ENCODE results near the gene CA7. TPM values are rescaled to one million over a fixed set of nuclear protein-coding genes. Genes with fewer than 3 reads are reported as not detected.

The CA7 gene
- total and polyA plus RNA-seq, 2 donors (not counting 1 experiment from before 2014, with no cell fraction given) = not detected

DNA sequence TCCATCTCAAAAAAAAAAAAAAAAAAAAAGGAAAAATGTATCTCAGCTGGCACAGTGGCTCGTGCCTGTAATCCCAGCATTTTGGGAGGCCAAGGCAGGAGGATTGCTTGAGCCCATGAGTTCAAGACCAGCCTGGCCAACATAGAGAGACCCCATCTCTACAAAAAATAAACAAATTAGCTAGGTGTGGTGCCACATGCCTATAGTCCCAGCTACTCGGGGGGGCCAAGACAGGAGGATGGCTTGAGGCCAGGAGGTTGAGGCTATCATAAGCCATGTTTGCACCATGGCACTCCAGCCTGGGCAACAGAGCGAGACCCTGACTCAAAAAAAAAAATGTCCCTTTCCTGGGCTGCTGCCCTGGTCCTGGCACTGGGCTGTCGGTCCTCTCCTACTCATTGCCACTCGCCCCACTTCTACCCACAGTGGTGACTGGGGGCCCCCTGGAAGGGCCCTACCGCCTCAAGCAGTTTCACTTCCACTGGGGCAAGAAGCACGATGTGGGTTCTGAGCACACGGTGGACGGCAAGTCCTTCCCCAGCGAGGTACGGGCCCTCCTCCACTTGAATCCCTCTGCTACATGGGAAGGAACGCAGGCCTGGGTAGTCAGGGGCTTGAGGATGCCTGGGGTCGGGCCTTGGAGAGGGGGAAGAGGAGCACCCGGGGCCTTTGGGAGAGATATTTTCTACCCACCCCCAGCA lies 6.1 kb downstream of the CA7 start:
- Histone ChIP-seq H3K9ac (ENCODE audit: insufficient read depth, low read length) (no peak overlapping the region), H3K27me3 (ENCODE audit: control insufficient read depth, insufficient read depth, low read length) (peaks cover 23% of the 10 kb centered on the region), H3K36me3 (ENCODE audit: control insufficient read depth, insufficient read depth, low read length) (no peaks in the 10 kb centered on the region), H3K9me3 (ENCODE audit: control insufficient read depth, insufficient read depth, low read depth, low read length) (no peaks in the 10 kb centered on the region), H3K27ac (ENCODE audit: insufficient read depth, low read length) (no peak overlapping the region), H2AFZ (ENCODE audit: low read length) (no peak overlapping the region), H3K4me2 (ENCODE audit: extremely low read depth, insufficient read depth, low read length) (no peak overlapping the region), H3K79me2 (ENCODE audit: control insufficient read depth, insufficient read depth, low read length) (no peaks in the 10 kb centered on the region), H3K4me1 (ENCODE audit: control insufficient read depth, extremely low read depth, insufficient read depth, low read length) (no peaks in the 10 kb centered on the region), H4K20me1 (ENCODE audit: control insufficient read depth, extremely low read depth, insufficient read depth, low read length) (no peaks in the 10 kb centered on the region), H3K4me3 (replicated peaks in 1 of 4; ENCODE audit: control extremely low read depth in 1 of 4, insufficient read depth in 1 of 4, low read depth in 3 of 4, low read length in 4 of 4) (no peak overlapping the region)
- TF ChIP-seq EZH2 (IDR thresholded peaks at IDR 0.05; ENCODE audit: low read length, missing control alignments) = no peak
- TF ChIP-seq, protein P1, sequence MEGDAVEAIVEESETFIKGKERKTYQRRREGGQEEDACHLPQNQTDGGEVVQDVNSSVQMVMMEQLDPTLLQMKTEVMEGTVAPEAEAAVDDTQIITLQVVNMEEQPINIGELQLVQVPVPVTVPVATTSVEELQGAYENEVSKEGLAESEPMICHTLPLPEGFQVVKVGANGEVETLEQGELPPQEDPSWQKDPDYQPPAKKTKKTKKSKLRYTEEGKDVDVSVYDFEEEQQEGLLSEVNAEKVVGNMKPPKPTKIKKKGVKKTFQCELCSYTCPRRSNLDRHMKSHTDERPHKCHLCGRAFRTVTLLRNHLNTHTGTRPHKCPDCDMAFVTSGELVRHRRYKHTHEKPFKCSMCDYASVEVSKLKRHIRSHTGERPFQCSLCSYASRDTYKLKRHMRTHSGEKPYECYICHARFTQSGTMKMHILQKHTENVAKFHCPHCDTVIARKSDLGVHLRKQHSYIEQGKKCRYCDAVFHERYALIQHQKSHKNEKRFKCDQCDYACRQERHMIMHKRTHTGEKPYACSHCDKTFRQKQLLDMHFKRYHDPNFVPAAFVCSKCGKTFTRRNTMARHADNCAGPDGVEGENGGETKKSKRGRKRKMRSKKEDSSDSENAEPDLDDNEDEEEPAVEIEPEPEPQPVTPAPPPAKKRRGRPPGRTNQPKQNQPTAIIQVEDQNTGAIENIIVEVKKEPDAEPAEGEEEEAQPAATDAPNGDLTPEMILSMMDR (conservative IDR thresholded peaks at IDR 0.05 in 1 of 2, IDR thresholded peaks at IDR 0.05 in 1 of 2; ENCODE audit: low read depth in 1 of 2, low read length in 2 of 2) = no peak
- no peak for DNase-seq (ENCODE audit: low read depth in 2 of 2)

GRCh38 chr16:66851166-66851964 lies 7.2 kb downstream of the CA7 start:
- peaks cover 12% of the 10 kb centered on the region for H3K27me3 ChIP-seq (ENCODE audit: control insufficient read depth, insufficient read depth, low read length)
- no peak for DNase-seq (ENCODE audit: low read depth in 2 of 2)
- no peak overlapping the region for H3K27ac ChIP-seq (ENCODE audit: insufficient read depth, low read length)
- H3K79me2 ChIP-seq (ENCODE audit: control insufficient read depth, insufficient read depth, low read length) = no peaks in the 10 kb centered on the region
- H3K9ac ChIP-seq (ENCODE audit: insufficient read depth, low read length) = no peak overlapping the region
- no peak overlapping the region for H2AFZ ChIP-seq (ENCODE audit: low read length)
- H3K36me3 ChIP-seq (ENCODE audit: control insufficient read depth, insufficient read depth, low read length) = no peaks in the 10 kb centered on the region
- no peaks in the 10 kb centered on the region for H3K4me1 ChIP-seq (ENCODE audit: control insufficient read depth, extremely low read depth, insufficient read depth, low read length)
- H3K4me2 ChIP-seq (ENCODE audit: extremely low read depth, insufficient read depth, low read length) = no peak overlapping the region
- TF ChIP-seq, protein P1 (conservative IDR thresholded peaks at IDR 0.05 in 1 of 2, IDR thresholded peaks at IDR 0.05 in 1 of 2; ENCODE audit: low read depth in 1 of 2, low read length in 2 of 2) = no peak
- no peak overlapping the region for H3K4me3 ChIP-seq (replicated peaks in 1 of 4; ENCODE audit: control extremely low read depth in 1 of 4, insufficient read depth in 1 of 4, low read depth in 3 of 4, low read length in 4 of 4)
- H3K9me3 ChIP-seq (ENCODE audit: control insufficient read depth, insufficient read depth, low read depth, low read length) = no peaks in the 10 kb centered on the region
- no peaks in the 10 kb centered on the region for H4K20me1 ChIP-seq (ENCODE audit: control insufficient read depth, extremely low read depth, insufficient read depth, low read length)

DNA sequence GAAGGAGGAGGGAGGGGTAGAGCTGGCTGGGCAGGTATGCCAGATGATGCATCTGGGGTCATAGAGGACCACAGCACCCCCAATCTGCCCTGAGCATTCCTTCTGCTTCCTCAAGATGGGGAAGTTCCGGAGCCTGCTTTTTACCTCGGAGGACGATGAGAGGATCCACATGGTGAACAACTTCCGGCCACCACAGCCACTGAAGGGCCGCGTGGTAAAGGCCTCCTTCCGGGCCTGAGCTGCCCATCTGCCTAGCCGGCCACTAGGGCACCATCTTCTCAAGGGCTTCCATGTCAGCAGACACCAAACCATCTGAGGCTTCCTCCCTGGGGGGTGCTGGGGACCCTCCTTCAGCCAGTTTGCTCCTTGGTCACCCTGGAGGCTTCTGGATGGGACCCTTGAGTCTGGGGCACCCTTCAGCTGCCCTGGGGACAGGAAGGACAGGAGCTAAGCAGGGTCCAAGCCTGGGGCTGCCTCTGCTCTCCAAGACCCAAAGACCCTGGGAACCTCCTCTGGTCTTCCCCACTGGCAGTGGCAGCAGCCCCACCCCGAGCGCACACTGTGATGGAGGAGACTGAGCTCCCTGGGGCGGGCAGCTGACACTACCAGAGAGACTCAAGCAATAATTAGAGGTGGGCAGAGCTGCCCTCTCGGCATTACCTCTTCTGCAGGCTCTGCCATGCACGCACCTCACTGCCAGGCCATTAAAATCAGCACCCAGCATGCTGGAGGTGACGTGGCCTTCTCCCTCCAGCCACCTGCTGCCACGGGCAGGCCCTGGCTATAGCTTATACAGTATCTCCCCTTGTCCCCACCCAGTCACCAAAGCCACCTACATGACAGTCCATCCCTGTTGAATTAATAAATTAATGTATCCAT lies 9.3 kb downstream of the CA7 start:
- H3K4me2 ChIP-seq (ENCODE audit: extremely low read depth, insufficient read depth, low read length) = no peak overlapping the region
- H3K4me3 ChIP-seq (replicated peaks in 1 of 4; ENCODE audit: control extremely low read depth in 1 of 4, insufficient read depth in 1 of 4, low read depth in 3 of 4, low read length in 4 of 4) = no peak overlapping the region
- H3K79me2 ChIP-seq (ENCODE audit: control insufficient read depth, insufficient read depth, low read length) = no peaks in the 10 kb centered on the region
- no peak overlapping the region for H3K27ac ChIP-seq (ENCODE audit: insufficient read depth, low read length)
- H3K9ac ChIP-seq (ENCODE audit: insufficient read depth, low read length) = no peak overlapping the region
- no peaks in the 10 kb centered on the region for H3K4me1 ChIP-seq (ENCODE audit: control insufficient read depth, extremely low read depth, insufficient read depth, low read length)
- no peak for DNase-seq (ENCODE audit: low read depth in 2 of 2)
- H3K27me3 ChIP-seq (ENCODE audit: control insufficient read depth, insufficient read depth, low read length) = no peaks in the 10 kb centered on the region
- TF ChIP-seq EZH2 (IDR thresholded peaks at IDR 0.05; ENCODE audit: low read length, missing control alignments) = no peak
- TF ChIP-seq, protein P1 (conservative IDR thresholded peaks at IDR 0.05 in 1 of 2, IDR thresholded peaks at IDR 0.05 in 1 of 2; ENCODE audit: low read depth in 1 of 2, low read length in 2 of 2) = no peak
- H4K20me1 ChIP-seq (ENCODE audit: control insufficient read depth, extremely low read depth, insufficient read depth, low read length) = no peaks in the 10 kb centered on the region
- H3K9me3 ChIP-seq (ENCODE audit: control insufficient read depth, insufficient read depth, low read depth, low read length) = no peaks in the 10 kb centered on the region
- H2AFZ ChIP-seq (ENCODE audit: low read length) = no peak overlapping the region
- H3K36me3 ChIP-seq (ENCODE audit: control insufficient read depth, insufficient read depth, low read length) = no peaks in the 10 kb centered on the region

Measured in fibroblast of lung (primary cell).